OCI-LY7 (cell line): ENCODE data around the gene E2F8.

Experiments
- CTCF ChIP-seq: fragments of 200-600 bp; sonication (generic); conservative IDR thresholded peaks from 2 replicates; pipeline ENCODE4 v1.5.1; 2014; ENCODE audit warnings: mild to moderate bottlenecking, antibody characterized with exemption, low read length, moderate library complexity, mixed read lengths
- EZH2phosphoT487 ChIP-seq: fragments of 200-600 bp; sonication (generic); IDR thresholded peaks from 2 replicates; pipeline ENCODE4 v1.6.1; 2018; ENCODE audit warnings: low read depth, borderline replicate concordance, mild to moderate bottlenecking, mixed run types, antibody characterized with exemption, low read length, moderate library complexity, mixed read lengths

- TF ChIP-seq CTCF, result no peak
- TF ChIP-seq EZH2phosphoT487, result no peak
Measured at GRCh38 chr11:19183646-19184045, 57.1 kb downstream of the E2F8 start.
